22Rv1 (cell line): ENCODE measurements around the gene SOX5.
"Not testable (repeated sequence)": the region's sequence is repeated elsewhere in the genome, so short reads cannot be mapped to it uniquely, and the experiment has no call there.

Source experiments
- ZFX ChIP-seq: fragments of 450-650 bp; IDR thresholded peaks from 2 replicates; pipeline ENCODE4 v1.6.1; 2017; ENCODE audit warnings: antibody characterized with exemption, borderline replicate concordance
- TF ChIP-seq, protein P1 (sequence below): fragments of 450-650 bp; IDR thresholded peaks from 2 replicates; pipeline ENCODE4 v1.5.1; 2017; ENCODE audit warnings: mild to moderate bottlenecking

DNA sequence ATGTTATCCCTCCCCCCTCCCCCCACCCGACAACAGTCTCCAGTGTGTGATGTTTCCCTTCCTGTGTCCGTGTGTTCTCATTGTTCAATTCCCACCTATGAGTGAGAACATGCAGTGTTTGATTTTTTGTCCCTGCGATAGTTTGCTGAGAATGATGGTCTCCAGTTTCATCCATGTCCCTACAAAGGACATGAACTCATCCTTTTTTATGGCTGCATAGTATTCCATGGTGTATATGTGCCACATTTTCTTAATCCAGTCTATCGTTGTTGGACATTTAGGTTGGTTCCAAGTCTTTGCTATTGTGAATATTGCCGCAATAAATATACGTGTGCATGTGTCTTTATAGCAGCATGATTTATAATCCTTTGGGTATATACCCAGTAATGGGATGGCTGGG is 433.7 kb downstream of the SOX5 start:
- TF ChIP-seq, protein P1, sequence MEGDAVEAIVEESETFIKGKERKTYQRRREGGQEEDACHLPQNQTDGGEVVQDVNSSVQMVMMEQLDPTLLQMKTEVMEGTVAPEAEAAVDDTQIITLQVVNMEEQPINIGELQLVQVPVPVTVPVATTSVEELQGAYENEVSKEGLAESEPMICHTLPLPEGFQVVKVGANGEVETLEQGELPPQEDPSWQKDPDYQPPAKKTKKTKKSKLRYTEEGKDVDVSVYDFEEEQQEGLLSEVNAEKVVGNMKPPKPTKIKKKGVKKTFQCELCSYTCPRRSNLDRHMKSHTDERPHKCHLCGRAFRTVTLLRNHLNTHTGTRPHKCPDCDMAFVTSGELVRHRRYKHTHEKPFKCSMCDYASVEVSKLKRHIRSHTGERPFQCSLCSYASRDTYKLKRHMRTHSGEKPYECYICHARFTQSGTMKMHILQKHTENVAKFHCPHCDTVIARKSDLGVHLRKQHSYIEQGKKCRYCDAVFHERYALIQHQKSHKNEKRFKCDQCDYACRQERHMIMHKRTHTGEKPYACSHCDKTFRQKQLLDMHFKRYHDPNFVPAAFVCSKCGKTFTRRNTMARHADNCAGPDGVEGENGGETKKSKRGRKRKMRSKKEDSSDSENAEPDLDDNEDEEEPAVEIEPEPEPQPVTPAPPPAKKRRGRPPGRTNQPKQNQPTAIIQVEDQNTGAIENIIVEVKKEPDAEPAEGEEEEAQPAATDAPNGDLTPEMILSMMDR: not testable (repeated sequence)
- not testable (repeated sequence) for TF ChIP-seq ZFX
